ENCODE measurements around the gene LHX4.

- TF ChIP-seq EP300 (IDR thresholded peaks at IDR 0.05; ENCODE audit: low read depth) (no peak), POLR2AphosphoS5 (IDR thresholded peaks at IDR 0.05) (no peak), CTCF (IDR thresholded peaks at IDR 0.05) (no peak), POLR2A (IDR thresholded peaks at IDR 0.05) (no peak)
These were observed 37.1 kb downstream of the LHX4 start for GRCh38 chr1:180267211-180267561.

Data from transverse colon (tissue), 4 donors.